T-cell (primary cell): ENCODE results near the gene TMEM52B. TPM values are rescaled to one million over a fixed set of nuclear protein-coding genes. Genes with fewer than 3 reads are reported as not detected.

Experiments
- ATAC-seq, 4 experiments: fragments of 200-7000 bp in 3 of 4; fragments of 150-1000 bp in 1 of 4; cut with Tn5 transposase; replicated peaks in 1 of 4; 1 replicate in 3 of 4; 2 replicates in 1 of 4; pipeline ENCODE4 v1.10.0; 2021; ENCODE audit warnings: moderate library complexity in 3 of 4, mild to moderate bottlenecking in 2 of 4, moderate number of reproducible peaks in 1 of 4
- CTCF ChIA-PET, 2 donors: fragments of 300-600 bp; sonication (Branson Sonifier 250); formaldehyde crosslinking; loops; one replicate each; lab custom pipeline; 2022; ENCODE audit warnings: antibody characterized with exemption in 2 of 2; lab: Charles Lee
- POLR2A ChIA-PET, 2 donors: fragments of 300-600 bp; sonication (Branson Sonifier 250); formaldehyde crosslinking; loops; one replicate each; lab custom pipeline; 2022; ENCODE audit warnings: antibody characterized with exemption in 2 of 2; lab: Charles Lee
- DNase-seq, 35 experiments: peaks; one replicate each; pipeline versions ENCODE4 v3.0.0 to v3.0.0-alpha.2; 2013 to 2023
- H3K27ac ChIP-seq: one replicate; pipeline ENCODE4 v1.5.1; 2013; ENCODE audit warnings: low read length
- H3K27me3 ChIP-seq, 2 experiments: replicated peaks in 1 of 2; 1 replicate in 1 of 2; 2 replicates in 1 of 2; pipeline versions ENCODE4 v1.6.1 to v1.7.0; 2013; ENCODE audit warnings: low read length in 1 of 2, mixed read lengths in 1 of 2; ENCODE audit not compliant: control insufficient read depth in 2 of 2, insufficient read depth in 2 of 2; ENCODE audit errors: extremely low read depth in 1 of 2
- H3K36me3 ChIP-seq, 2 donors: 1 replicate in 1 of 2; 2 replicates in 1 of 2; pipeline versions ENCODE4 v1.6.1 to v1.7.0; 2013; ENCODE audit warnings: low read length in 1 of 2; ENCODE audit not compliant: control insufficient read depth in 2 of 2, insufficient read depth in 1 of 2; ENCODE audit errors: extremely low read depth in 1 of 2
- H3K4me1 ChIP-seq, 2 experiments: 1 replicate in 1 of 2; 2 replicates in 1 of 2; pipeline versions ENCODE4 v1.6.1 to v1.7.0; 2013; ENCODE audit warnings: low read length in 2 of 2, mixed read lengths in 1 of 2; ENCODE audit not compliant: insufficient read depth in 2 of 2, control insufficient read depth in 1 of 2; ENCODE audit errors: extremely low read depth in 1 of 2
- H3K4me3 ChIP-seq, 2 donors: 1 replicate in 1 of 2; 2 replicates in 1 of 2; pipeline versions ENCODE4 v1.5.1 to v1.7.0; 2013; ENCODE audit warnings: mild to moderate bottlenecking in 2 of 2, low read length in 1 of 2, moderate library complexity in 1 of 2; ENCODE audit not compliant: control insufficient read depth in 1 of 2; ENCODE audit errors: extremely low read depth in 1 of 2
- H3K9me3 ChIP-seq: 2 replicates; pipeline ENCODE4 v1.7.0; 2013
- H3K27ac Mint-ChIP-seq, 2 donors: one replicate each; pipeline ENCODE4 v1.8.0; 2020 to 2021; ENCODE audit warnings: mild to moderate bottlenecking in 2 of 2, mixed read lengths in 2 of 2
- H3K27me3 Mint-ChIP-seq, 2 donors: one replicate each; pipeline ENCODE4 v1.8.0; 2021 to 2022; ENCODE audit warnings: mixed read lengths in 2 of 2
- H3K36me3 Mint-ChIP-seq: one replicate; pipeline ENCODE4 v1.8.0; 2021; ENCODE audit warnings: mixed read lengths
- H3K4me1 Mint-ChIP-seq, 3 donors: one replicate each; pipeline ENCODE4 v1.8.0; 2020 to 2022; ENCODE audit warnings: mixed read lengths in 3 of 3, mild to moderate bottlenecking in 1 of 3
- H3K4me3 Mint-ChIP-seq, 3 donors: one replicate each; pipeline ENCODE4 v1.8.0; 2020 to 2022; ENCODE audit warnings: mild to moderate bottlenecking in 3 of 3, mixed read lengths in 3 of 3, moderate library complexity in 3 of 3
- H3K9me3 Mint-ChIP-seq, 3 donors: one replicate each; pipeline ENCODE4 v1.8.0; 2020 to 2022; ENCODE audit warnings: mixed read lengths in 3 of 3
- WGBS: methylation state at CpG from one replicate; pipeline ENCODE4 v1.1.5; 2013; ENCODE audit warnings: missing lambda C conversion rate; ENCODE audit not compliant: insufficient coverage; 5-methylcytosine and 5-hydroxymethylcytosine counted together
- total RNA-seq, 35 experiments: library from RNA in 6 of 35; stranded (reverse) in 6 of 35; fragments of 120-200 nt in 1 of 35; gene quantifications; one replicate each; pipeline versions ENCODE4 v1.2.1 to v1.2.4 and lab custom pipeline; 2013 to 2026

The TMEM52B gene
- total RNA-seq, 5 donors from 2014 or later (not counting 1 experiment from before 2014, with no cell fraction given), result not detected

DNA sequence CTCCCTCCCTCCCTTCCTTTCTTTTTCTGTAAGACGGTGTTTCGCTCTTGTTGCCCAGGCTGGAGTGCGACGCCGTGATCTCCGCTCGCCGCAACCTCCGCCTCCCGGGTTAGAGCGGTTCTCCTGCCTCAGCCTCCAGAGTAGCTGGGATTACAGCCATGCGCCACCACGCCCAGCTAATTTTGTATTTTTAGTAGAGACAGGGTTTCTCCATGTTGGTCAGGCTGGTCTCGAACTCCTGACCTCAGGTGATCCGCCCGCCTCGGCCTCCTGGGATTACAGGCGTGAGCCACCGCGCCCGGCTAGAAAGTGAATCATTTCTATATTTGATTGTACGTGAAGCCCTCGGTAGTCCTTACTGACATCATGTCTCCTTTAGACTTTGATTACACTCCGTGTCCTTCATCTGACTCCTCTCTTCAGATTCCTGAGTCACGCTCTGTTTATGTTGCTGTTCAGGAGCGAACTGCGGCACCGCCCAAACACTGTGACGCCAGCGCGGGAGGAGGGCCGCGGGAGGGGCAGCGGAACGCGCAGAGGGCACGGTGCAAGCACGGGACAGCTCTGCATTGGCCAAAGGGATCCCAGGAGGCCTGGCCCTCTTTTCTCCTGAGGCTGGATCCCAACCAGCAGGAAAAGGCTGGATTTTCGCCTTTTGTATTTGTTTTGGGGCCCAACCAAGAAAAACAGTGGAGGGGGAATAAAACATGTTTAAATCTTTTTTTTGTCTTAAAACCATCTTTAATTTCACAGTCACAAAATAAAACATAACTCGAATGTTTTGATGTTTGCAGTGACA, 33.3 kb downstream of the TMEM52B start:
- H3K9me3 ChIP-seq, result no peaks in the 10 kb centered on the region
- DNase-seq (peak; percentile 64 to 93 (median 84)), ATAC-seq (peak; percentile 78 to 84 (median 80))
- ChIA-PET POLR2A (interaction anchor here in 1 of 2 donors (0.9 to 2.2 kb wide), 6 partner anchors 10 to 597 kb away, joined by 3 to 14 read pairs (median 4); partner anchors contain the start of gene CD69), CTCF (interaction anchor here in 1 of 2 donors (1.0 kb wide), 1 partner anchor 59 kb away, joined by 3 read pairs; no protein-coding TSS in a partner anchor)
- H3K36me3 ChIP-seq, result no peaks in the 10 kb centered on the region
- H3K4me1 Mint-ChIP-seq, result peaks cover 24 to 32% (median 27%) of the 10 kb centered on the region in 3 donors
- H3K4me1 ChIP-seq, result peaks cover 10 to 31% of the 10 kb centered on the region in 2 experiments
- H3K27me3 ChIP-seq, result peaks cover 0 to 2% of the 10 kb centered on the region in 2 experiments
- H3K27me3 Mint-ChIP-seq, result no peaks in the 10 kb centered on the region
- H3K27ac ChIP-seq, result peak overlapping the region; percentile 95
- H3K9me3 Mint-ChIP-seq, result no peaks in the 10 kb centered on the region
- H3K36me3 Mint-ChIP-seq, result peaks cover 3% of the 10 kb centered on the region
- 36% methylated on average over 29 of the region's 40 CpGs for WGBS
- H3K4me3 Mint-ChIP-seq, result peak overlapping the region; percentile 94 to 95 (median 94)
- H3K27ac Mint-ChIP-seq, result peak overlapping the region; percentile 94 to 95
- peak overlapping the region; percentile 68 to 98 for H3K4me3 ChIP-seq

DNA sequence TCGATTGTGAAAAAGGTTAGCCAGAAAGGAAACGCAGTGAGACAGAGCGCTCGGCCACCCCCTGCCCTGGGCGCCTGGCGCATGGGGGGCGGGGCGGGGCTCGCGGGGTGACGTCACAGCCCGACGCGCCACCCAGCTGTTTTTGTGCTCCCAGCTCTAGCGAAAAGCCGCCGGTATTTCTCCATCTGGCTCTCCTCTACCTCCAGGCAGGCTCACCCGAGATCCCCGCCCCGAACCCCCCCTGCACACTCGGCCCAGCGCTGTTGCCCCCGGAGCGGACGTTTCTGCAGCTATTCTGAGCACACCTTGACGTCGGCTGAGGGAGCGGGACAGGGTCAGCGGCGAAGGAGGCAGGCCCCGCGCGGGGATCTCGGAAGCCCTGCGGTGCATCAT, 33.9 kb downstream of the TMEM52B start, which contains the start of gene GABARAPL1:
Gene GABARAPL1 (plus strand): TSS at position 139 of the 393 bp plus-strand sequence. CDS start 253 bp downstream, at position 392.
- H3K9me3 ChIP-seq, result no peaks in the 10 kb centered on the region
- CTCF ChIA-PET, result interaction anchor here in 1 of 2 donors (1.0 kb wide), 3 partner anchors 17 to 538 kb away, joined by 3 to 4 read pairs (median 3); no protein-coding TSS in a partner anchor

DNA sequence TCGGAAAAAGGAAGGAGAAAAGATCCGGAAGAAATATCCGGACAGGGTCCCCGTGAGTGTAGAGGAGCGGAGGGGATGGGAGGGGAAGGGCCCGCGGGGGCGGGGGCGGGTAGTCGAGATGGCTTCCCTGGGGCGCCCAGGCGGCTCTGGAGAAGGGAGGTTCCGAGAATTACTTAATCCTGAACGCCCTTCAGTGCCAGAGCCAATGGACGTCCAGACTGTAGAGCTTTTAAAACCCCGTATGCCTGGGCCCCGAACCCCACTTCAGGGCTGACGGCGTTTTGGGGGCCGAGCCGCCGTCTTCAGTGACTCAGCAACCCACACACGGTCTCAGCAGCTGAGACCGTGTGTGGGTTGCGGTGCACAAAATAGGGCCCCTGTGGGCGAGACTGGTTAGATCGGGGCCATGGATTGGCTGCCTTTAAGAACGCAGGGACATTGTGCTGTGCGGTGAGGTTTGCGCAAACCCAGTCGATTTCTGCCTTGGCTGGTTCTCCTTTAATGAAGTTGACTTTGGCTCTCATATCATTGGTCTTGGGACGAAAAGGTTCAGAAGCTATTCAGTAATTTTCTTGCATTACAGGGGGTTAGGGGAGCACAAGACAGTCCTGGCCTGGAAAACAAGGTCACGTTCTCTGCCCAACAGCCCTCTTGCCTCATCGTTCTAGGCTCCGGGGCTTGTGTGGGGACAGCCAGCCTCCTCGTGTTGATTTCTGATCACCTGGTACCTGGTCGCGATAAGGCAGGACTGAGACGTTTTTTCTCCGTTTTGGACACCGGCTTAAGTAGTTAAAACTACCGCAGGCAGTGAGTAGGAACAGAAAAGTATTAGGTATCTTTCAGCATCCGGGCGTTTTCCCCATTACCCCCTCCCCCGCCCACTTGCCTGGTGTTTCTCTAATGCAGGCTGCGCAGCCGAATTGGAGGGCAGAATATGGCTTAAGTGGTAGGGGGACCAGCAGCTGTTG, 34.6 kb downstream of the TMEM52B start:
- Mint-ChIP-seq H3K27me3 (no peaks in the 10 kb centered on the region), H3K4me3 (peak overlapping the region; percentile 94 to 95 (median 94)), H3K9me3 (no peaks in the 10 kb centered on the region), H3K36me3 (peaks cover 7% of the 10 kb centered on the region), H3K4me1 (peaks cover 24 to 32% (median 27%) of the 10 kb centered on the region in 3 donors), H3K27ac (peak overlapping the region; percentile 91 to 94)
- DNase-seq, result peak; percentile 38 to 88 (median 79)
- H3K4me1 ChIP-seq, result peaks cover 10 to 31% of the 10 kb centered on the region in 2 experiments
- ChIA-PET POLR2A (interaction anchor here (0.6 to 2.2 kb wide), 17 partner anchors 10 to 455 kb away, joined by 3 to 14 read pairs (median 4); partner anchors contain the start of genes CD69 (in 1 of the 2) and MAGOHB (in 1 of the 2)), CTCF (interaction anchor here (0.6 to 1.0 kb wide), 5 partner anchors 17 to 537 kb away, joined by 3 to 5 read pairs (median 4); no protein-coding TSS in a partner anchor)
- no peaks in the 10 kb centered on the region for H3K9me3 ChIP-seq
- H3K36me3 ChIP-seq, result peaks cover 0 to 5% of the 10 kb centered on the region in 2 donors
- peak; percentile 51 to 68 (median 60) for ATAC-seq
- peak overlapping the region; percentile 68 to 98 for H3K4me3 ChIP-seq
- peaks cover 0 to 2% of the 10 kb centered on the region in 2 experiments for H3K27me3 ChIP-seq
- peak overlapping the region; percentile 95 for H3K27ac ChIP-seq
- WGBS, result 2% methylated on average over 39 of the region's 47 CpGs

More for the DNA sequence above, 33.9 kb downstream of the TMEM52B start, which contains the start of gene GABARAPL1:
- H3K27me3 Mint-ChIP-seq, result no peaks in the 10 kb centered on the region
- peak within 1 kb of the TSS; percentile 68 to 98 for H3K4me3 ChIP-seq
- peaks cover 10 to 31% of the 10 kb centered on the region in 2 experiments for H3K4me1 ChIP-seq
- H3K36me3 ChIP-seq, result no peaks in the 10 kb centered on the region
- peaks cover 3% of the 10 kb centered on the region for H3K36me3 Mint-ChIP-seq
- DNase-seq (peak; percentile 67 to 92 (median 82)), ATAC-seq (peak; percentile 74 to 79 (median 78))
- peaks cover 24 to 32% (median 27%) of the 10 kb centered on the region in 3 donors for H3K4me1 Mint-ChIP-seq
- H3K9me3 Mint-ChIP-seq, result no peaks in the 10 kb centered on the region
- under 1% methylated on average over 26 of the region's 35 CpGs for WGBS
- POLR2A ChIA-PET, result interaction anchor here in 1 of 2 donors (0.9 to 2.2 kb wide), 6 partner anchors 9 to 598 kb away, joined by 3 to 14 read pairs (median 4); partner anchors contain the start of gene CD69
- peak within 1 kb of the TSS; percentile 94 to 95 for H3K27ac Mint-ChIP-seq
- H3K27ac ChIP-seq, result peak within 1 kb of the TSS; percentile 95
- H3K4me3 Mint-ChIP-seq, result peak within 1 kb of the TSS; percentile 94 to 95 (median 94)
- peaks cover 0 to 2% of the 10 kb centered on the region in 2 experiments for H3K27me3 ChIP-seq

DNA sequence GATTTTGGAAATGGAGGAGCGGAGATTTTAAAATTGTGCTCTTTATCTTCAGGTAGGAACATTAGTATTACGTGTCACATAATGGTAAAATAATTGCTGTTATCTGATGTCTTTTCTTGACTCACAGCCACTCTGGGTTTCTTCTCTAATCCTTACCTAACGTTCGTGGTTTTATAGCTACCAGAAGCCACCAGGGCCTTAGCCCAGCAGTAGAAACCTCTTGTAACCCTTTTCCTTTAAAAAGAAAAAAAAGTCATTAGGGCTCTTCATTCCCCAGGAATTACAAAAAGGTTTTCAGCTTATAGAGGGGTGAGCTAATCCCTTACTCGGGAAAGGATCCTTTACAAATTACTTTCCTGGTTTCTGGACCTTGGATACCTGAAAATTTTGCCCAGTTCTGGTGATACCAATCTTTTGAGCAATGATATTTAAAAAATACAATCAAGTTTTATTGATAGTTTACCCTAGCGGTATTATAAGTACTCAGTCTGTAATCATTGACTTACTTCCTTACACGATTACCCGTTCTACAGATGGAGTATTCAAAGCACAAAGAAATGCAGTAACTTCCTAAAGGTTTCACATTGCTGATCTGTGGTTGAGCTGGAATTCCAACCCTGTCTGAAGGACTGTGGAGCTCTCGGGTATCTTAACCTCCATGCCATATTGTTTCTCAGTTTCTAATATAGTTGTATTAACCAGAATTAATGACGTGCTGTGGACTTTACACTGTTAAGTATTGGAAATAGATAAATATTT, 35.5 kb downstream of the TMEM52B start:
- Histone ChIP-seq H3K27me3 (peaks cover 0 to 2% of the 10 kb centered on the region in 2 experiments), H3K4me3 (peak overlapping the region; percentile 68 to 98), H3K27ac (peak overlapping the region; percentile 95), H3K9me3 (no peaks in the 10 kb centered on the region), H3K4me1 (peaks cover 10 to 31% of the 10 kb centered on the region in 2 experiments), H3K36me3 (peaks cover 0 to 7% of the 10 kb centered on the region in 2 donors)
- ATAC-seq (no peak), DNase-seq (peak in 1 of 35 experiments; percentile 24)
- POLR2A ChIA-PET, result interaction anchor here (0.5 to 2.2 kb wide), 17 partner anchors 9 to 957 kb away, joined by 3 to 14 read pairs (median 4); partner anchors contain the start of genes CD69 (in 1 of the 2) and SMIM10L1 (in 1 of the 2)
- 60% methylated on average over 1 of the region's 10 CpGs for WGBS
- CTCF ChIA-PET, result interaction anchor here (0.6 to 1.0 kb wide), 3 partner anchors 22 to 419 kb away, joined by 4 to 5 read pairs (median 4); no protein-coding TSS in a partner anchor
- Mint-ChIP-seq H3K27me3 (no peaks in the 10 kb centered on the region), H3K27ac (peak overlapping the region; percentile 91 to 94), H3K36me3 (peaks cover 7% of the 10 kb centered on the region), H3K9me3 (no peaks in the 10 kb centered on the region), H3K4me1 (peaks cover 24 to 32% (median 27%) of the 10 kb centered on the region in 3 donors), H3K4me3 (peak overlapping the region; percentile 94 to 95 (median 94))

DNA sequence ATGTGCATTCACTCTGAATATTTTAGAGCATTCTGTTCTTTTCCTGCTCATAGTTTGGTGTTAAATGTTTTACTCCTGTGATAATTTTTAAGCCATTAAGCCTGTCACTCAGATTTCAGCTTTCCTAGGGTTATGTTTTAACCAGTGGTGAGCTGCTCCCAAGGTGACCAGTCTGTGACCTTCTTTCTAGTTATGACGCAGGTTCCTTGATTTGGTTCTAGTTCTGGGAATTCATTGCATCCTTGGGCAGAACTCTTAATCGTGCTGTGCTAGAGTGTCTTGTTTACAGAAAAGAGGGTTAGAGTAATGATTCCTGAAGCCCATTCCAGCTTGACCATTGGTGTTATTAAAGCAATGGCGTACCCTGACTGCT, 36.0 kb downstream of the TMEM52B start:
- POLR2A ChIA-PET, result interaction anchor here (0.5 to 1.1 kb wide), 4 partner anchors 436 to 956 kb away, joined by 3 to 7 read pairs (median 4); partner anchors contain the start of genes CD69 (in 1 of the 2) and SMIM10L1 (in 1 of the 2)
- H3K4me3 Mint-ChIP-seq, result peak overlapping the region; percentile 94 to 95 (median 94)
- no peaks in the 10 kb centered on the region for H3K27me3 Mint-ChIP-seq
- Histone ChIP-seq H3K4me3 (no peak overlapping the region), H3K27me3 (peaks cover 0 to 2% of the 10 kb centered on the region in 2 experiments), H3K9me3 (no peaks in the 10 kb centered on the region), H3K36me3 (peaks cover 0 to 10% of the 10 kb centered on the region in 2 donors), H3K27ac (no peak overlapping the region), H3K4me1 (peaks cover 10 to 31% of the 10 kb centered on the region in 2 experiments)
- H3K27ac Mint-ChIP-seq, result no peak overlapping the region
- H3K4me1 Mint-ChIP-seq, result peaks cover 24 to 32% (median 27%) of the 10 kb centered on the region in 3 donors
- H3K9me3 Mint-ChIP-seq, result no peaks in the 10 kb centered on the region
- 71% methylated on average over 2 of the region's 3 CpGs for WGBS
- no peak for ATAC-seq
- DNase-seq, result no peak
- CTCF ChIA-PET, result no interaction called here
- H3K36me3 Mint-ChIP-seq, result peaks cover 10% of the 10 kb centered on the region
